Suprapubic skin (tissue), 4 donors: ENCODE data around the gene TLE6. TPM values are rescaled to one million over a fixed set of nuclear protein-coding genes. Genes with fewer than 3 reads are reported as not detected.

ENCODE experiments used
- DNase-seq, 2 donors: peaks; one replicate each; pipeline ENCODE4 v3.0.0-alpha.2; 2019; ENCODE audit warnings: low spot score in 2 of 2
- H3K27ac ChIP-seq: fragments of 200-600 bp; sonication (generic); one replicate; pipeline ENCODE4 v1.5.1; 2019
- H3K27me3 ChIP-seq: fragments of 200-600 bp; sonication (generic); one replicate; pipeline ENCODE4 v1.5.1; 2019
- H3K36me3 ChIP-seq: fragments of 200-600 bp; sonication (generic); one replicate; pipeline ENCODE4 v1.5.1; 2019
- H3K4me1 ChIP-seq: fragments of 200-600 bp; sonication (generic); one replicate; pipeline ENCODE4 v1.5.1; 2019
- H3K4me3 ChIP-seq: fragments of 200-600 bp; sonication (generic); one replicate; pipeline ENCODE4 v1.5.1; 2019; ENCODE audit warnings: mild to moderate bottlenecking
- H3K9me3 ChIP-seq: fragments of 200-600 bp; sonication (generic); one replicate; pipeline ENCODE4 v1.5.1; 2019
- CTCF ChIP-seq, 2 donors: fragments of 200-600 bp in 1 of 2; fragments of 450-650 bp in 1 of 2; sonication (generic) in 1 of 2; IDR thresholded peaks; one replicate each; pipeline ENCODE4 v1.5.1; 2016 to 2019; ENCODE audit warnings: antibody characterized with exemption in 2 of 2, mild to moderate bottlenecking in 1 of 2, moderate library complexity in 1 of 2
- EP300 ChIP-seq: sonication (generic); formaldehyde crosslinking; IDR thresholded peaks from one replicate; pipeline ENCODE4 v1.6.1; 2017; ENCODE audit warnings: antibody characterized with exemption
- POLR2A ChIP-seq, 2 donors: fragments of 450-650 bp; IDR thresholded peaks; one replicate each; pipeline ENCODE4 v1.6.1; 2017; ENCODE audit warnings: antibody characterized with exemption in 2 of 2, mild to moderate bottlenecking in 2 of 2, moderate library complexity in 2 of 2
- POLR2AphosphoS5 ChIP-seq, 3 donors: sonication (generic); formaldehyde crosslinking; IDR thresholded peaks; one replicate each; pipeline ENCODE4 v1.6.1; 2017; ENCODE audit warnings: antibody characterized with exemption in 3 of 3
- WGBS: methylation state at CpG from one replicate; pipeline ENCODE4 v1.1.5; 2018; 5-methylcytosine and 5-hydroxymethylcytosine counted together
- total RNA-seq, 4 donors: library from RNA; depleted of rRNA; stranded (reverse); fragments of >200 nt; gene quantifications; one replicate each; pipeline ENCODE4 v1.1.0, GENCODE V29; 2016

Gene TLE6
- total RNA-seq, 4 donors from 2014 or later = 0.23 to 1.4 (median 1.3) TPM; not detected in 1

GRCh38 chr19:3001235-3001800 is 24.0 kb downstream of the TLE6 start:
- H3K27ac ChIP-seq = no peak overlapping the region

GRCh38 chr19:3003046-3003445 is 25.7 kb downstream of the TLE6 start:
- TF ChIP-seq CTCF (IDR thresholded peaks at IDR 0.05) = no peak
- TF ChIP-seq EP300 = no peak
- no peak for TF ChIP-seq POLR2AphosphoS5 (IDR thresholded peaks at IDR 0.05)
- TF ChIP-seq POLR2A (IDR thresholded peaks at IDR 0.05) = no peak
- H3K9me3 ChIP-seq = no peaks in the 10 kb centered on the region
- no peaks in the 10 kb centered on the region for H3K27me3 ChIP-seq
- no peak for DNase-seq
- peaks cover 30% of the 10 kb centered on the region for H3K36me3 ChIP-seq
- no peaks in the 10 kb centered on the region for H3K4me1 ChIP-seq
- H3K27ac ChIP-seq = no peak overlapping the region
- WGBS = 92% methylated on average over 7 of the region's 7 CpGs
- no peak overlapping the region for H3K4me3 ChIP-seq

More at GRCh38 chr19:3001235-3001800, 24.0 kb downstream of the TLE6 start:
- no peaks in the 10 kb centered on the region for H3K9me3 ChIP-seq
- H3K36me3 ChIP-seq = peaks cover 17% of the 10 kb centered on the region
- H3K4me3 ChIP-seq = no peak overlapping the region
- peaks cover 4% of the 10 kb centered on the region for H3K4me1 ChIP-seq
- no peaks in the 10 kb centered on the region for H3K27me3 ChIP-seq
- DNase-seq = no peak
- no peak for TF ChIP-seq POLR2A (IDR thresholded peaks at IDR 0.05)
- 98% methylated on average over 6 of the region's 6 CpGs for WGBS

DNA sequence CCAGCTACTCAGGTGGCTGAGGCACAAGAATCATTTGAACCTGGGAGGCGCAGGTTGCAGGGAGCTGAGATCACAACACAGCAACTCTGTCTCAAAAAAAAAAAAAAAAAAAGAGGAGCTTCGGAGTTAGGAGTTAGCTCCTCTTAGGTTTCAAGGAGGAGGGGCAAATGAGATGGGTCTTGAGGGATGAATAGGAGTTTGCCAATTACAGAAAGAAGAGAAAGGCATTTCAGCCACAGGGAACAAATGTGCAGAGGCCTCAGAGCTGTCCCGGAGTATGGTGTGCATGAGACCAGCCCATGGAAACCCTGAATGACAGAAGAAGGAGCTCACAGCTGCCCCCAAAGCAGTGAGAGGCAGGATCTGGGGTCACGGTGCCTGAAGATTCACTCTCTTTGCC is 27.2 kb downstream of the TLE6 start:
- no peak overlapping the region for H3K4me3 ChIP-seq
- H3K36me3 ChIP-seq = peaks cover 42% of the 10 kb centered on the region
- WGBS = 97% methylated on average over 4 of the region's 4 CpGs
- no peaks in the 10 kb centered on the region for H3K27me3 ChIP-seq
- no peak for TF ChIP-seq EP300
- TF ChIP-seq POLR2AphosphoS5 (IDR thresholded peaks at IDR 0.05) = no peak
- TF ChIP-seq CTCF (IDR thresholded peaks at IDR 0.05) = no peak
- no peak for TF ChIP-seq POLR2A (IDR thresholded peaks at IDR 0.05)
- H3K9me3 ChIP-seq = no peaks in the 10 kb centered on the region
- no peak overlapping the region for H3K27ac ChIP-seq
- DNase-seq = no peak
- no peaks in the 10 kb centered on the region for H3K4me1 ChIP-seq

- no peaks in the 10 kb centered on the region for H3K4me1 ChIP-seq
- TF ChIP-seq POLR2AphosphoS5 (IDR thresholded peaks at IDR 0.05) (no peak), EP300 (no peak), CTCF (IDR thresholded peaks at IDR 0.05) (no peak), POLR2A (IDR thresholded peaks at IDR 0.05) (no peak)
- DNase-seq = no peak
- no peak overlapping the region for H3K4me3 ChIP-seq
- 90% methylated on average over 3 of the region's 18 CpGs for WGBS
- peaks cover 44% of the 10 kb centered on the region for H3K36me3 ChIP-seq
- no peaks in the 10 kb centered on the region for H3K9me3 ChIP-seq
- H3K27ac ChIP-seq = no peak overlapping the region
- H3K27me3 ChIP-seq = no peaks in the 10 kb centered on the region
Observed at GRCh38 chr19:3005345-3005744, 28.0 kb downstream of the TLE6 start.

GRCh38 chr19:3006075-3006767 is 28.9 kb downstream of the TLE6 start:
- Histone ChIP-seq H3K27ac (no peak overlapping the region), H3K4me3 (no peak overlapping the region), H3K36me3 (peaks cover 51% of the 10 kb centered on the region), H3K27me3 (no peaks in the 10 kb centered on the region), H3K9me3 (no peaks in the 10 kb centered on the region), H3K4me1 (no peaks in the 10 kb centered on the region)
- no peak for DNase-seq
- TF ChIP-seq POLR2A (IDR thresholded peaks at IDR 0.05) (no peak), CTCF (IDR thresholded peaks at IDR 0.05) (no peak), EP300 (no peak), POLR2AphosphoS5 (IDR thresholded peaks at IDR 0.05) (no peak)
- WGBS = 65% methylated on average over 14 of the region's 37 CpGs
